Activated naive CD4-positive, alpha-beta T cell treated with anti-CD3 and anti-CD28 coated beads for 36 hours (primary cell): Measurements from ENCODE around the gene SYT14. TPM values are rescaled to one million over a fixed set of nuclear protein-coding genes. Genes with fewer than 3 reads are reported as not detected.
"Not testable (repeated sequence)": the region's sequence is repeated elsewhere in the genome, so short reads cannot be mapped to it uniquely, and the experiment has no call there.

Experiments used
- CTCF ChIA-PET: fragments of 350-600 bp; sonication (Branson Sonifier 250); formaldehyde crosslinking; loops from one replicate; lab custom pipeline; 2021; ENCODE audit warnings: antibody characterized with exemption; lab: Charles Lee
- DNase-seq: peaks from one replicate; pipeline ENCODE4 v3.0.0-alpha.2; 2020
- H3K27ac Mint-ChIP-seq: one replicate; pipeline ENCODE4 v1.8.0; 2021; ENCODE audit warnings: mild to moderate bottlenecking, mixed read lengths
- H3K27me3 Mint-ChIP-seq: one replicate; pipeline ENCODE4 v1.8.0; 2021; ENCODE audit warnings: low read depth, mixed read lengths
- H3K36me3 Mint-ChIP-seq: one replicate; pipeline ENCODE4 v1.8.0; 2021; ENCODE audit warnings: low read depth, mixed read lengths
- H3K4me1 Mint-ChIP-seq: one replicate; pipeline ENCODE4 v1.8.0; 2021; ENCODE audit warnings: low read depth, mixed read lengths
- H3K4me3 Mint-ChIP-seq: one replicate; pipeline ENCODE4 v1.8.0; 2021; ENCODE audit warnings: mild to moderate bottlenecking, moderate library complexity, mixed read lengths
- H3K9me3 Mint-ChIP-seq: one replicate; pipeline ENCODE4 v1.8.0; 2021; ENCODE audit warnings: mixed read lengths
- intact Hi-C: fragments of 100-400 bp; cut with micrococcal nuclease; formaldehyde crosslinking; loops from one replicate; pipeline ENCODE4 v1.15.1; 2023
- total RNA-seq, 2 experiments: library from RNA; stranded (reverse); gene quantifications; one replicate each; pipeline ENCODE4 v1.2.3, GENCODE V29; 2021

SYT14 gene
- total RNA-seq, 2 experiments from 2014 or later: not detected

DNA sequence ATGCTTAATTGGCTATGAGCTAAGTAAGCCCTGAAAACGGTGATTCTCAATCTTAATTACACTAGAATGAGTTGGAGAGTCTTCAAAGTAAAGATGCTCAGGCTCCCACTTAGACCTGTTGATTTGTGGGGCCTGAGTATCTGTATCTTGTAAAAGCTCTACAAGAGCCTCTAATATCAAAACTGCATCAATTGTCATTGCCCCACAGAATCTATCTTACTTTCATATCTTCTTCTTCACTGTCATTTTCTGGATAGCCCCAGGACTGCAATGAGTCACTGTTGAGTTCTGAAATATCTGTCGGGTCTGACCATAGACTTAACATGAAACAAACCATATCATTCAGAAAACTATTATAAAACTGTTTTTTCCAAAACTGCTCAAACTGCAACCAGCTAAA is 191.7 kb downstream of the SYT14 start:
- intact Hi-C loops: loop anchor here (5.0 kb wide), 1 partner anchor 192 kb away; the partner anchor contains the start of gene SYT14
- DNase-seq: no peak
- CTCF ChIA-PET: no interaction called here
- Mint-ChIP-seq H3K9me3 (no peaks in the 10 kb centered on the region), H3K27me3 (peaks cover 2% of the 10 kb centered on the region), H3K27ac (no peak overlapping the region), H3K4me1 (no peaks in the 10 kb centered on the region), H3K36me3 (no peaks in the 10 kb centered on the region), H3K4me3 (no peak overlapping the region)

DNA sequence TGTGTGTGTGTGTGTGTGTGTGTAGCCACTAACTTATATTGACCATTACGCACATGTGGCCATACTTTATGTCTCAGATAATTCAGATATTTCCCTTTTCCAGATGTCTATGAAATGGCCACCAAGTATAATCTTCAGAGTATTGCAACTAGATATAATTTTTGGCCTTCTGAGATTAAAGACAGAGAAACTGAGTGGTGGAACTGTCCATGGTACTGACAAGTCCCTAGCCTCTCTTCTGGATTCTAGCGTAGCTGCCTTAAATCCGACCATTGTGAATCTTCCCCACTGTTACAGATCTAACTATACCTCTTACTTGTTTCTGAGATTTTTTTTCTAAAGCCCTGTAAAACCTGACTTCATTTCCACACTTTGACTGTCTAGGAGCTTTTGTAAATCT is 194.6 kb downstream of the SYT14 start:
- CTCF ChIA-PET: no interaction called here
- Mint-ChIP-seq H3K36me3 (no peaks in the 10 kb centered on the region), H3K27ac (no peak overlapping the region), H3K4me3 (no peak overlapping the region), H3K9me3 (no peaks in the 10 kb centered on the region), H3K4me1 (no peaks in the 10 kb centered on the region), H3K27me3 (peaks cover 4% of the 10 kb centered on the region)
- DNase-seq: no peak
- intact Hi-C loops: loop anchor here (5.0 kb wide), 1 partner anchor 195 kb away; the partner anchor contains the start of gene SYT14

DNA sequence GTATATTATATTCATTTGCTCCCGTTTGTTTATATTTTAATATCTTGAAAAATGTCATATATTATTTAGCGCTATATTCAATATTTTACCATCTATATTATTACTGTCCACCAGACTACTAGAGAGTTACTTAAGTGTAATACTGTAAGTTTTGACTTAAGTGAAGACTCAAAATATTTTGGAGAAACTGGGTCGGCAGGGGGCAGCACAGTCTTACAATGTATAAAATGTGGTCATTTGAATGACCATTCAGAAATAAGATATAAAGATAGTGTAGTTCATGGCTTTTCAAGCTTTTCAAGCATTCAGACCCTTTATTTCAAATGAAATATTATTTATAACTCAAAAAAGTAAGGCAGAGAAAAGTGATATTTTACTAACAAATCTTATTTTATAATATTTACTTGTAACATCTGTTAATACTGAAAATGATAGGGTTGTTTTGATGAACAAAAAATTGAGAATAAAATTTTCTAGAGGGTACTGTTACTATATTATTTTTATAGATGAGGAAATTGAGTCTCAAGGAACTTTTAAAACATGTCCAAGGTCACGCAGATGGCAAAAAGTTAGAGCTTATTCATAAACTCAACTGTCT is 205.5 kb downstream of the SYT14 start:
- Mint-ChIP-seq H3K27ac (no peak overlapping the region), H3K27me3 (peaks cover 13% of the 10 kb centered on the region), H3K4me3 (no peak overlapping the region), H3K36me3 (no peaks in the 10 kb centered on the region), H3K4me1 (no peaks in the 10 kb centered on the region), H3K9me3 (no peaks in the 10 kb centered on the region)
- intact Hi-C loops: loop anchor here (1.0 to 2.0 kb wide), 5 partner anchors 168 to 991 kb away; partner anchors contain the start of gene KCNH1
- DNase-seq: peak; percentile 77
- CTCF ChIA-PET: interaction anchor here (0.9 to 3.7 kb wide), 9 partner anchors 13 to 258 kb away, joined by 3 to 21 read pairs (median 4); no protein-coding TSS in a partner anchor

DNA sequence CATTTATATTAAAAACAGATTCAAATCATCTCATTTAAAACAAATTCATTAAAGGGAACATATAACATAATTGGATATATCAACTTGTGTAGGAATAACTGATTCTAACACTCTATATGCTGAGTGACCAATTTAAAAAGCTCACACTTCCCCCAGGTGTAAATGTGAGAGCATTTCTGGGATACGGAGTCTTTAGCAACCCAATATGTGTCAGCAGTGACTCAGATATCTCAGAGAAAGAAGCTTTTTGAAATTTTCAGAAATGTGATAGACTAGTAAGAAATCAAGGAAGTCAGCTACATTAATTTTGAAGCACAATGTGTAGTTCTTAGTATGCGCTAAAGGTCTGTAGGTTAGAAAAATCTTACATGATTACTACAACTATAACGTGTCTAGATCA is 206.7 kb downstream of the SYT14 start:
- Mint-ChIP-seq H3K27me3 (peaks cover 13% of the 10 kb centered on the region), H3K9me3 (no peaks in the 10 kb centered on the region), H3K4me3 (no peak overlapping the region), H3K36me3 (no peaks in the 10 kb centered on the region), H3K4me1 (no peaks in the 10 kb centered on the region), H3K27ac (no peak overlapping the region)
- DNase-seq: no peak
- intact Hi-C loops: no loop called here
- CTCF ChIA-PET: interaction anchor here (0.9 to 3.7 kb wide), 3 partner anchors 16 to 257 kb away, joined by 4 to 21 read pairs (median 4); no protein-coding TSS in a partner anchor

DNA sequence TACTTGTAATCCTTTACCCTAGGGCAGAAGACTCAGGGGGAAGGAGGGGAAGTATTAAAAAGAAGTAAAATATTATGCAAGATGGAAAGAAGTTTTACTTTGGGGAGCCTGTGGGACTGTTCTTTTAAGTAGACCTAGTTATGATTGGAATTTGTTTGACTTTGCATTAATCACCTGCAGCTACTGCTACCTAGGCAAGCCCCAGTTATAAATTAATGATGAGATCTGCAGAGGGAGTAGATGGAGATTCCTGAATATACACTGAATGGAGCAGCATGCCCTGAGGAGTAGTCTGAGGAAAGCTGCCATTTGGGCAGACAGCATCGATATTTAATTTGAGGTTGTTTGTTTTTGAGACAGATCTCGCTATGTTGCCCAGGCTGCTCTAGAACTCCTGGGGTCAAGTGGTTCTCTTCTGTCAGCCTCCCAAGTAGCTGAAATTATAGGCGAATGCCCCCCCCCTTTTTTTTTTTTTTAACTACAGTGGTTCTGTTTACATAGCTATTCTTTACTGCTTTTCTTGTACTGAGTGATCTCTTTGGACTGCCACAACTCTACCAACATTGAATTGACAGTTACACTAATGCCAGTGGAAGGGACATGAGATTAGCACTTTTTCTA is 213.1 kb downstream of the SYT14 start:
- no peak overlapping the region for H3K27ac Mint-ChIP-seq
- no peaks in the 10 kb centered on the region for H3K4me1 Mint-ChIP-seq
- no peak for DNase-seq
- CTCF ChIA-PET: no interaction called here
- H3K27me3 Mint-ChIP-seq: peaks cover 2% of the 10 kb centered on the region
- no peaks in the 10 kb centered on the region for H3K9me3 Mint-ChIP-seq
- H3K4me3 Mint-ChIP-seq: no peak overlapping the region
- intact Hi-C loops: no loop called here
- H3K36me3 Mint-ChIP-seq: no peaks in the 10 kb centered on the region

DNA sequence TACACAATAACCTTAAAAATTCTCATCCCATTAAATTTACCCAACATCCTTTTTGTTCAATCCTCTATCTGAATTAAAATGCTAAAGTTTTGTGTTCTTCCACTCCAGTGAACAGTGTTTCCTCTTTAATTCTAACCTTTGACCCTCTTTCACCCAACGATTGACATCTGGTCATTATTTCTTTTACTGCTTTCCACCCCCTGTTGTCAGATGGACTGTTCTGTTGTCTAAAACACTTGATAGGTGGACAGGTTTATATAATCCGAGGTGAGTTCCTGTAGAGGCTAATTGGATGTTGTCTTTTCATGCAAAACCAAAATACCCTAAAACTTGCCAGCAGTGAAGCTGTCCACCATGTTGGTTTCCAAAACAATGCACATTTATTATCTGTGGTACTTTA is 221.2 kb downstream of the SYT14 start:
- no peaks in the 10 kb centered on the region for H3K36me3 Mint-ChIP-seq
- no peak overlapping the region for H3K27ac Mint-ChIP-seq
- H3K27me3 Mint-ChIP-seq: peaks cover 3% of the 10 kb centered on the region
- CTCF ChIA-PET: no interaction called here
- H3K9me3 Mint-ChIP-seq: no peaks in the 10 kb centered on the region
- intact Hi-C loops: no loop called here
- no peaks in the 10 kb centered on the region for H3K4me1 Mint-ChIP-seq
- no peak overlapping the region for H3K4me3 Mint-ChIP-seq
- DNase-seq: no peak

DNA sequence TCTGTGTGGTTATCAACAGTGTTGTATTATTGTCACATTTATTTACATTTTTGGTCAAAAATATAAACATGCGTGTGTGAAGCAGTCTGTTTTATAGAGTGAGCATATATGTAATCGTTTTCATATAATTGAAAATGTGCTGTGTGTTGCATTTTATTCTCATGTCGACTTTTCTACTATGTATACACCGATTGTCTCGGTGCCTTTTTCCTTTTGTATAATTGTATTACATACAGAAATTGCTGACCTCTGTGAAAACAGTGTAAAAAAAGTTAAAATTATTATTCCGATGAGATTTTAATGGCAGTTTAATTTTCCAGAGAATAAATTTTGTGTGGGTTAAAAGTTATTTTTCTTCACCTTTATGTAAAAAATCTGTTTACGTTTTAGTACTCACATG is 232.2 kb downstream of the SYT14 start:
- intact Hi-C loops: no loop called here

DNA sequence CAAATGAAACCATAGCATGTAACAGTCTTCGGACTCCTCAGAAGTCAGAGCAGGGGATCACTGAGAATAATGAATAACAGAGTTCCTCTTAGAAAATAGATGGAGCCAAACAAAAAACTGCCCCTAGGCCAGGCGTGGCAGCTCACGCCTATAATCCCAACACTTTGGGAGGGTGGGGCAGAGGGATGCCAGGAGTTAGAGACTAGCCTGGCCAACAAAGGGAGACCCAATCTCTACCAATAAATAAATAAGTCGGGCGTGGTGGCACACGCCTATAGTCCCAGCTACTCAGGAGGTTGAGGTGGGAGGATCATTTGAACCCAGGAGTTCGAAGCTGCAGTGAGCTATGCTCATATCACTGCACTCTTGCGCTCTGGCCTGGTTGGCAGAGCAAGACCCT is 236.1 kb downstream of the SYT14 start:
- Mint-ChIP-seq H3K27me3 (peaks cover 16% of the 10 kb centered on the region), H3K27ac (no peak overlapping the region), H3K4me1 (no peaks in the 10 kb centered on the region), H3K9me3 (no peaks in the 10 kb centered on the region), H3K36me3 (no peaks in the 10 kb centered on the region), H3K4me3 (no peak overlapping the region)
- intact Hi-C loops: no loop called here
- DNase-seq: no peak
- CTCF ChIA-PET: no interaction called here

More for the DNA sequence above, 232.2 kb downstream of the SYT14 start:
- Mint-ChIP-seq H3K9me3 (no peaks in the 10 kb centered on the region), H3K27ac (no peak overlapping the region), H3K4me1 (no peaks in the 10 kb centered on the region), H3K36me3 (no peaks in the 10 kb centered on the region), H3K27me3 (peaks cover 10% of the 10 kb centered on the region), H3K4me3 (no peak overlapping the region)
- DNase-seq: no peak
- CTCF ChIA-PET: no interaction called here

DNA sequence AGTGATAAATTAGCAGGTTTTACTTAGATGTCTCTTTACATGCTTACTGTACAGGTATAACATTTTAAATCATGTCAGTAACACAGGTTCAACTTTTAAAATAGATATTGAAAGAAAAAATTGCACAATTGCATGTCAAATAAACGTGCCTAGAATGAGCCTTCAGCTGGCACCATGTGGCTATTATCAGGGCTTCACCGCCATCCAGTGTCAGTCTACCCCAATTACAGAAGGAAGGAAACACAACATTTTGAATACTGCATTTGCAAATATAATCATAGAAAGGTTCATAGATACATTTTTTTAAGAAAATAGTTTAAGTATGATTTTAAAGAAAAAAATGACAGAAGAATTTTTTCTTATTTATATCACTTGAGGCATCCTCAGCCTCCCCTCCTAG is 247.0 kb downstream of the SYT14 start:
- no peaks in the 10 kb centered on the region for H3K36me3 Mint-ChIP-seq
- H3K27me3 Mint-ChIP-seq: no peaks in the 10 kb centered on the region
- H3K4me3 Mint-ChIP-seq: no peak overlapping the region
- H3K9me3 Mint-ChIP-seq: no peaks in the 10 kb centered on the region
- H3K27ac Mint-ChIP-seq: no peak overlapping the region
- H3K4me1 Mint-ChIP-seq: no peaks in the 10 kb centered on the region
- intact Hi-C loops: no loop called here
- CTCF ChIA-PET: no interaction called here
- no peak for DNase-seq

DNA sequence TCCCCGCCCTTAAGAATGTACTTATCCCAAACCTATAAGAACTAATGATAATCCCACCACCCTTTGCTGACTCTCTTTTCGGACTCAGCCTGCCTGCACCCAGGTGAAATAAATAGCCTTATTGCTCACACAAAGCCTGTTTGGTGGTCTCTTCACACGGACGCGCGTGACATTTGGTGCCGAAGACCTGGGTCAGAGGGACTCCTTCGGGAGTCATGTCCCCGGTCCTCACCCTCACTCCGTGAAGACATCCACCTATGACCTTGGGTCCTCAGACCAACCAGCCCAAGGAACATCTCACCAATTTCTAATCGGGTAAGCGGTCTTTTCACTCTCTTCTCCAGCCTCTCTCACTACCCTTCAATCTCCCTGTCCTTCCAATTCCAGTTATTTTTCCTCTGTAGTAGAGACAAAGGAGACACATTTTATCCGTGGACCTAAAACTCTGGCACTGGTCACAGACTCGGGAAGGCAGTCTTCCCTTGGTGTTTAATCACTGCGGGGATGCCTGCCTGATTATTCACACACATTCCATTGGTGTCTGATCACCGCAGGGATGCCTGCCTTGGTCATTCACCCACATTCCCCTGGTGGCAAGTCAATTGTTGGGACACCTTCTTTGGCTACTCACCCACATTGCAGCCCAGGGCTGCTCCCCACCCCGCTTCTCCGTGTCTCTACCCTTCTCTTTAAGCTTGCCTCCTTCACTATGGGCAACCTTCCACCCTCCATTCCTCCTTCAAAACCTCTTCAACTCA is 250.0 kb downstream of the SYT14 start:
- H3K9me3 Mint-ChIP-seq, H3K4me1 Mint-ChIP-seq, H3K4me3 Mint-ChIP-seq, H3K27me3 Mint-ChIP-seq, H3K36me3 Mint-ChIP-seq, CTCF ChIA-PET, H3K27ac Mint-ChIP-seq, DNase-seq, intact Hi-C loops: not testable (repeated sequence)

DNA sequence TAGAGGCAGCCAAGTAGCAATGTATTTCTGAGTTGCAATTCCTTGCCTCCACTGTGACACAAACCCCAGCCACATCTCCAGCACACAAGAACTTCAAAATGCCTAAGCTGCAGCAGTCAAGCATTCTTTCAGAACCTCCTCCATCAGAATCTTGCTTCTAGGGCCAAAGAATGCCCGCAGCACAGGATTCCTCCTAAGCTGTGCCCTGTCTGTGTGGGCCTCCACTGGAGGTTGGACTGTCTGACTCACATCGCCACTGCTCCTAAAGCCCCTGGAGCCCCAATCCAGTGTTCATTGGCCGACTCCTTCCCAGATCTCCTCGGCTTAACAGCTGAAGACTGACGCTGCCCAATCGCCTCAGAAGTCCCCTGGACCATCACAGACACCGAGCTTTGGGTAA is 251.4 kb downstream of the SYT14 start:
- CTCF ChIA-PET: no interaction called here
- DNase-seq: no peak
- H3K4me3 Mint-ChIP-seq: no peak overlapping the region
- H3K36me3 Mint-ChIP-seq: no peaks in the 10 kb centered on the region
- no peaks in the 10 kb centered on the region for H3K9me3 Mint-ChIP-seq
- H3K27ac Mint-ChIP-seq: no peak overlapping the region
- H3K4me1 Mint-ChIP-seq: no peaks in the 10 kb centered on the region
- intact Hi-C loops: no loop called here
- no peaks in the 10 kb centered on the region for H3K27me3 Mint-ChIP-seq

DNA sequence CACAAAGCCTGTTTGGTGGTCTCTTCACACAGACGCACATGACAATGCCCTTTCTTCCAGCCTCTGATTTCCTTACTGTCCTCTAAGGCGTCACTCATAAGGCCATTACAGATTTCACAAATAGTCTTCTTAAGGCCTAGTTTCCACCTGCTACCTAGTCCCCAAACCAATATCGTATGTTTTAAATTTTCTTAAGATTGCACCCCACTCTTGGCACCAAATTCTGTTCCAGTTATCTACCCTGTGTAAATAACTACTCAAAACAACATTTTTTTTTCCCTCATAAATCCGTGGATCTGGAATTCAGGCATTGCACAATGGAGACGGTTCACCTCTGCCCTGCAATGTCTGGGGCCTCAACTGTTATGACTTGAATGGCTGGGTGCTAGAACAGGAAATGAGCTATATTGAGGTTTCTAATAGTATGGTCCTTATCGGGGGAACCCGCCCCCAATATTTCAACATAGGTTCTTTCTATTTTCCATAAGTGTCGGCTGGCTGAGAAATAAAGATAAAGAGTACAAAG is 257.7 kb downstream of the SYT14 start:
- CTCF ChIA-PET: no interaction called here
- H3K36me3 Mint-ChIP-seq: peaks cover 4% of the 10 kb centered on the region

More for the DNA sequence above, 257.7 kb downstream of the SYT14 start:
- intact Hi-C loops: no loop called here
- H3K27me3 Mint-ChIP-seq: no peaks in the 10 kb centered on the region
- no peaks in the 10 kb centered on the region for H3K4me1 Mint-ChIP-seq
- H3K4me3 Mint-ChIP-seq: no peak overlapping the region
- peaks cover 2% of the 10 kb centered on the region for H3K9me3 Mint-ChIP-seq
- no peak for DNase-seq
- H3K27ac Mint-ChIP-seq: no peak overlapping the region
